ENCODE data around the gene CPN2. TPM values are rescaled to one million over a fixed set of nuclear protein-coding genes. Genes with fewer than 3 reads are reported as not detected.

Gene CPN2
- total RNA-seq, 4 donors from 2014 or later, result not detected

- no peak overlapping the region for H3K27ac ChIP-seq (replicated peaks in 1 of 4)
- 90% methylated on average over 17 of the region's 17 CpGs for WGBS
- peaks cover 0 to 26% (median 2%) of the 10 kb centered on the region in 4 donors for H3K27me3 ChIP-seq
- no peaks in the 10 kb centered on the region for H3K9me3 ChIP-seq
- no peak for TF ChIP-seq CTCF (IDR thresholded peaks at IDR 0.05)
- TF ChIP-seq POLR2AphosphoS5 (IDR thresholded peaks at IDR 0.05), result no peak
- no peak for TF ChIP-seq EP300 (IDR thresholded peaks at IDR 0.05)
- no peak for TF ChIP-seq POLR2A (IDR thresholded peaks at IDR 0.05; ENCODE audit: low read depth)
- H3K36me3 ChIP-seq, result no peaks in the 10 kb centered on the region
- intact Hi-C loops (cut with DNase I), result no loop called here
- H3K4me3 ChIP-seq, result no peak overlapping the region
- no peak for DNase-seq (ENCODE audit: extremely low spot score)
- H3K4me1 ChIP-seq, result peaks cover 6 to 10% (median 8%) of the 10 kb centered on the region in 4 donors
These were observed 14.3 kb downstream of the CPN2 start for GRCh38 chr3:194336601-194337355.

- H3K4me3 ChIP-seq, result peak overlapping the region; percentile 51 to 64 (median 52)
- peaks cover 0 to 23% (median 2%) of the 10 kb centered on the region in 4 donors for H3K27me3 ChIP-seq
- no peak for DNase-seq (ENCODE audit: extremely low spot score)
- H3K27ac ChIP-seq (replicated peaks in 1 of 4), result no peak overlapping the region
- H3K9me3 ChIP-seq, result no peaks in the 10 kb centered on the region
- H3K4me1 ChIP-seq, result peaks cover 24 to 32% (median 28%) of the 10 kb centered on the region in 4 donors
- no peak for TF ChIP-seq POLR2A (IDR thresholded peaks at IDR 0.05; ENCODE audit: low read depth)
- no peak for TF ChIP-seq CTCF (IDR thresholded peaks at IDR 0.05)
- no peak for TF ChIP-seq POLR2AphosphoS5 (IDR thresholded peaks at IDR 0.05)
- no peak for TF ChIP-seq EP300 (IDR thresholded peaks at IDR 0.05)
- no peaks in the 10 kb centered on the region for H3K36me3 ChIP-seq
- 34% methylated on average over 15 of the region's 15 CpGs for WGBS
- intact Hi-C loops (cut with DNase I), result loop anchor here (1.0 kb wide), 1 partner anchor 70 kb away; no protein-coding TSS in a partner anchor
These were observed 17.2 kb downstream of the CPN2 start for GRCh38 chr3:194333981-194334320.

GRCh38 chr3:194333212-194333980 lies 17.7 kb downstream of the CPN2 start:
- 12% methylated on average over 14 of the region's 69 CpGs for WGBS
- intact Hi-C loops (cut with DNase I), result loop anchor here (1.0 kb wide), 1 partner anchor 71 kb away; no protein-coding TSS in a partner anchor
- Histone ChIP-seq H3K4me3 (peak overlapping the region; percentile 51 to 64 (median 52)), H3K27me3 (peaks cover 0 to 23% (median 2%) of the 10 kb centered on the region in 4 donors), H3K4me1 (peaks cover 24 to 32% (median 28%) of the 10 kb centered on the region in 4 donors), H3K36me3 (no peaks in the 10 kb centered on the region), H3K27ac (replicated peaks in 1 of 4) (no peak overlapping the region), H3K9me3 (no peaks in the 10 kb centered on the region)
- TF ChIP-seq EP300 (IDR thresholded peaks at IDR 0.05) (no peak), POLR2AphosphoS5 (IDR thresholded peaks at IDR 0.05) (peak in 1 of 2 donors; percentile 59), CTCF (IDR thresholded peaks at IDR 0.05) (peak in 2 of 3 experiments; percentile 97 to 99)
- DNase-seq (ENCODE audit: extremely low spot score), result peak; percentile 96

- peaks cover 24 to 33% (median 29%) of the 10 kb centered on the region in 4 donors for H3K4me1 ChIP-seq
- H3K9me3 ChIP-seq, result no peaks in the 10 kb centered on the region
- WGBS, result 91% methylated on average over 7 of the region's 7 CpGs
- H3K36me3 ChIP-seq, result no peaks in the 10 kb centered on the region
- intact Hi-C loops (cut with DNase I), result loop anchor here (1.0 kb wide), 1 partner anchor 71 kb away; no protein-coding TSS in a partner anchor
- TF ChIP-seq POLR2A (IDR thresholded peaks at IDR 0.05; ENCODE audit: low read depth) (no peak), CTCF (IDR thresholded peaks at IDR 0.05) (no peak), POLR2AphosphoS5 (IDR thresholded peaks at IDR 0.05) (no peak), EP300 (IDR thresholded peaks at IDR 0.05) (no peak)
- H3K4me3 ChIP-seq, result no peak overlapping the region
- H3K27ac ChIP-seq (replicated peaks in 1 of 4), result no peak overlapping the region
- no peak for DNase-seq (ENCODE audit: extremely low spot score)
- peaks cover 0 to 23% (median 2%) of the 10 kb centered on the region in 4 donors for H3K27me3 ChIP-seq
These were observed 18.3 kb downstream of the CPN2 start for GRCh38 chr3:194332858-194333211.

All from esophagus muscularis mucosa (tissue), 4 donors.